Left renal pelvis (tissue), 4 donors: ENCODE results near the gene EPHB3. TPM values are rescaled to one million over a fixed set of nuclear protein-coding genes. Genes with fewer than 3 reads are reported as not detected.

Experiments used
- DNase-seq, 4 donors: peaks; one replicate each; pipeline ENCODE4 v3.0.0-alpha.2; 2013; ENCODE audit warnings: low read depth in 4 of 4, low spot score in 3 of 4
- polyA plus RNA-seq, 4 donors: library from polyadenylated mRNA; unstranded; fragments of 120-200 nt; gene quantifications; one replicate each; pipeline ENCODE4 v1.2.1, GENCODE V29; 2013; ENCODE audit not compliant: insufficient read length in 4 of 4

EPHB3 gene
- polyA plus RNA-seq, 4 donors = 24.2 to 40.6 (median 32.7) TPM

GRCh38 chr3:184577546-184577945 is 16.0 kb downstream of the EPHB3 start:
- no peak for DNase-seq

GRCh38 chr3:184578218-184578617 is 16.6 kb downstream of the EPHB3 start:
- no peak for DNase-seq

GRCh38 chr3:184578822-184579221 is 17.2 kb downstream of the EPHB3 start:
- no peak for DNase-seq

- no peak for DNase-seq
Measured at GRCh38 chr3:184579513-184579912, 17.9 kb downstream of the EPHB3 start.

- DNase-seq = no peak
Measured at GRCh38 chr3:184580376-184580775, 18.8 kb downstream of the EPHB3 start.

GRCh38 chr3:184581331-184581855 is 19.8 kb downstream of the EPHB3 start:
- no peak for DNase-seq

- no peak for DNase-seq
Measured at GRCh38 chr3:184582646-184583577, 21.3 kb downstream of the EPHB3 start.

- DNase-seq = no peak
Measured at GRCh38 chr3:184583578-184584451, 22.2 kb downstream of the EPHB3 start.

- no peak for DNase-seq
Measured at GRCh38 chr3:184584464-184584891, 22.9 kb downstream of the EPHB3 start.

GRCh38 chr3:184585545-184585944 is 24.0 kb downstream of the EPHB3 start:
- no peak for DNase-seq

- no peak for DNase-seq
Measured at GRCh38 chr3:184586851-184587250, 25.3 kb downstream of the EPHB3 start.

- DNase-seq = no peak
Measured at GRCh38 chr3:184588776-184589175, 27.2 kb downstream of the EPHB3 start.

- DNase-seq = no peak
Measured at GRCh38 chr3:184590795-184591194, 29.2 kb downstream of the EPHB3 start.

GRCh38 chr3:184591789-184592188 is 30.2 kb downstream of the EPHB3 start:
- DNase-seq = no peak

GRCh38 chr3:184592371-184593219 is 31.0 kb downstream of the EPHB3 start:
- DNase-seq = no peak

- DNase-seq = no peak
Measured at GRCh38 chr3:184593220-184593927, 31.8 kb downstream of the EPHB3 start.

- DNase-seq = no peak
Measured at GRCh38 chr3:184593928-184594303, 32.3 kb downstream of the EPHB3 start.

- DNase-seq = no peak
Measured at GRCh38 chr3:184594371-184595001, 32.9 kb downstream of the EPHB3 start.

- DNase-seq = no peak
Measured at GRCh38 chr3:184595726-184596125, 34.1 kb downstream of the EPHB3 start.
